CD14-positive monocyte (primary cell): ENCODE measurements around the gene WFIKKN2. TPM values are rescaled to one million over a fixed set of nuclear protein-coding genes. Genes with fewer than 3 reads are reported as not detected.

Experiments
- DNase-seq, 3 donors: peaks; one replicate each; pipeline ENCODE4 v3.0.0-alpha.2; 2011 to 2022
- H2AFZ ChIP-seq: 2 replicates; pipeline ENCODE4 v1.6.0; 2012; ENCODE audit warnings: mild to moderate bottlenecking, low read depth, low read length, inconsistent platforms; ENCODE audit not compliant: insufficient read depth, poor library complexity, severe bottlenecking
- H3K27ac ChIP-seq, 2 donors: 1 replicate in 1 of 2; 2 replicates in 1 of 2; pipeline ENCODE4 v1.5.1; 2012 to 2013; ENCODE audit warnings: low read length in 2 of 2, control low read depth in 1 of 2, inconsistent platforms in 1 of 2, low read depth in 1 of 2, mild to moderate bottlenecking in 1 of 2
- H3K27me3 ChIP-seq, 2 donors: one replicate each; pipeline versions ENCODE4 v1.6.0 to v1.6.1; 2011 to 2013; ENCODE audit warnings: low read length in 2 of 2; ENCODE audit not compliant: control insufficient read depth in 2 of 2, insufficient read depth in 2 of 2
- H3K36me3 ChIP-seq, 2 donors: replicated peaks in 1 of 2; 1 replicate in 1 of 2; 2 replicates in 1 of 2; pipeline versions ENCODE4 v1.5.1 to v1.6.1; 2012 to 2013; ENCODE audit warnings: low read length in 2 of 2, control low read depth in 1 of 2, inconsistent platforms in 1 of 2, mild to moderate bottlenecking in 1 of 2; ENCODE audit not compliant: insufficient read depth in 2 of 2, control insufficient read depth in 1 of 2
- H3K4me1 ChIP-seq, 2 donors: 1 replicate in 1 of 2; 2 replicates in 1 of 2; pipeline versions ENCODE4 v1.5.1 to v1.6.1; 2012 to 2013; ENCODE audit warnings: low read length in 2 of 2, control low read depth in 1 of 2, inconsistent platforms in 1 of 2, mild to moderate bottlenecking in 1 of 2, moderate library complexity in 1 of 2; ENCODE audit not compliant: insufficient read depth in 2 of 2, control insufficient read depth in 1 of 2
- H3K4me2 ChIP-seq: replicated peaks from 2 replicates; pipeline ENCODE3; 2012; ENCODE audit warnings: low read length, moderate library complexity, mild to moderate bottlenecking; ENCODE audit not compliant: poor library complexity, severe bottlenecking; ENCODE audit errors: extremely low read depth
- H3K4me3 ChIP-seq, 3 experiments: fragments of 200-600 bp in 1 of 3; sonication (generic) in 1 of 3; replicated peaks in 1 of 3; 1 replicate in 2 of 3; 2 replicates in 1 of 3; pipeline ENCODE4 v1.5.1; 2011 to 2013; ENCODE audit warnings: low read length in 3 of 3, mild to moderate bottlenecking in 3 of 3, control low read depth in 2 of 3, low read depth in 2 of 3, inconsistent platforms in 1 of 3, moderate library complexity in 1 of 3
- H3K79me2 ChIP-seq: 2 replicates; pipeline ENCODE4 v1.6.0; 2012; ENCODE audit warnings: mild to moderate bottlenecking, control low read depth, inconsistent platforms, low read length, moderate library complexity; ENCODE audit not compliant: insufficient read depth
- H3K9ac ChIP-seq: 2 replicates; pipeline ENCODE4 v1.6.0; 2017; ENCODE audit warnings: low read length, mild to moderate bottlenecking; ENCODE audit not compliant: insufficient read depth, poor library complexity, severe bottlenecking
- H3K9me3 ChIP-seq, 2 donors: replicated peaks in 1 of 2; 1 replicate in 1 of 2; 2 replicates in 1 of 2; pipeline versions ENCODE4 v1.5.1 to v1.6.1; 2012 to 2013; ENCODE audit warnings: low read length in 2 of 2, control low read depth in 1 of 2; ENCODE audit not compliant: control insufficient read depth in 1 of 2, insufficient read depth in 1 of 2
- H4K20me1 ChIP-seq: 2 replicates; pipeline ENCODE4 v1.6.0; 2012; ENCODE audit warnings: mild to moderate bottlenecking, low read length, control low read depth, moderate library complexity; ENCODE audit not compliant: insufficient read depth
- H3K27ac Mint-ChIP-seq, 7 donors: one replicate each; pipeline ENCODE4 v1.8.0; 2020; ENCODE audit warnings: mild to moderate bottlenecking in 7 of 7, mixed read lengths in 7 of 7, moderate library complexity in 6 of 7, inconsistent platforms in 2 of 7
- H3K27me3 Mint-ChIP-seq, 3 donors: one replicate each; pipeline ENCODE4 v1.8.0; 2021 to 2022; ENCODE audit warnings: low read depth in 3 of 3, mild to moderate bottlenecking in 3 of 3, mixed read lengths in 3 of 3, moderate library complexity in 3 of 3, inconsistent platforms in 1 of 3
- H3K36me3 Mint-ChIP-seq, 2 donors: one replicate each; pipeline ENCODE4 v1.8.0; 2020; ENCODE audit warnings: mixed read lengths in 2 of 2, inconsistent platforms in 1 of 2, mild to moderate bottlenecking in 1 of 2
- H3K4me1 Mint-ChIP-seq: one replicate; pipeline ENCODE4 v1.8.0; 2020; ENCODE audit warnings: mild to moderate bottlenecking, mixed read lengths
- H3K4me3 Mint-ChIP-seq, 2 donors: one replicate each; pipeline ENCODE4 v1.8.0; 2020; ENCODE audit warnings: mild to moderate bottlenecking in 2 of 2, mixed read lengths in 2 of 2, moderate library complexity in 1 of 2
- H3K9me3 Mint-ChIP-seq, 7 donors: one replicate each; pipeline ENCODE4 v1.8.0; 2020 to 2022; ENCODE audit warnings: mixed read lengths in 7 of 7, mild to moderate bottlenecking in 6 of 7, moderate library complexity in 6 of 7, inconsistent platforms in 2 of 7
- WGBS: methylation state at CpG from one replicate; pipeline ENCODE4 v1.1.5; 2013; ENCODE audit warnings: missing lambda C conversion rate; ENCODE audit not compliant: insufficient coverage; 5-methylcytosine and 5-hydroxymethylcytosine counted together
- intact Hi-C, 2 donors: fragments of 100-400 bp; cut with micrococcal nuclease; formaldehyde crosslinking; loops; one replicate each; pipeline versions ENCODE4 v1.15.0 to v1.15.1; 2023
- polyA plus RNA-seq, 3 donors: library from polyadenylated mRNA; depleted of rRNA in 1 of 3; unstranded in 2 of 3; stranded (reverse) in 1 of 3; fragments of 300-500 nt in 2 of 3; fragments of >200 nt in 1 of 3; fragmentation: Illumina TruSeq in 2 of 3; gene quantifications; 1 replicate in 2 of 3; 2 replicates in 1 of 3; pipeline ENCODE4 v1.2.3, GENCODE V29; 2012 to 2021
- TF ChIP-seq, protein P1 (sequence below): fragments of 200-600 bp; IDR thresholded peaks from one replicate; pipeline ENCODE4 v1.8.0; 2022; ENCODE audit warnings: antibody characterized with exemption, mild to moderate bottlenecking

WFIKKN2 gene
- polyA plus RNA-seq, 3 donors: 0.03 TPM; not detected in 2

DNA sequence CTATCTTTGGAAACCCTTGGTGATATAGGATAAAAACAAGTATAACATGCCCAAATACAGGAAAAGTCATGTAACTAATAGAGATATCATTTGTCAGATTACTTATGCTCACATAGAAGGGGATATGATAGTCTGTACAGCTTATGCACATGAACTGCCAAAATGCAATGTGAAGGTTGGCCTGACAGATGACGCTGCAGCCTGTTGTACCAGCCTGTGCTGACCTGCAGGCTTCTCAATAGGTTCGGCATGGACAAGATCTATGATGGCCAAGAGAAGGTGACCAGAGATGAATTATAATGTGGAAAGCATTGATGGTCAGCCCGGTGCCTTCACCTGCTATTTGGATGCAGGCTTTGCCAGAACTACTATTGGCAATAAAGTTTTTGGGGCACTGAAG, 12.7 kb downstream of the WFIKKN2 start:
- intact Hi-C loops: loop anchor here in 1 of 2 donors (10.0 kb wide), 1 partner anchor 303 kb away; the partner anchor contains the start of gene SPATA20
- Mint-ChIP-seq H3K4me1 (peaks cover 17% of the 10 kb centered on the region), H3K4me3 (no peak overlapping the region), H3K27me3 (no peaks in the 10 kb centered on the region), H3K36me3 (peaks cover 3% of the 10 kb centered on the region in 2 donors), H3K27ac (peak overlapping the region in 1 of 7 donors; percentile 62), H3K9me3 (peaks cover 13 to 24% (median 18%) of the 10 kb centered on the region in 7 donors)
- no peak overlapping the region for H3K4me2 ChIP-seq
- H3K4me3 ChIP-seq: no peak overlapping the region
- H3K9ac ChIP-seq: no peak overlapping the region
- H4K20me1 ChIP-seq: no peaks in the 10 kb centered on the region
- H3K4me1 ChIP-seq: peaks cover 15 to 16% of the 10 kb centered on the region in 2 donors
- no peak overlapping the region for H2AFZ ChIP-seq
- H3K27ac ChIP-seq: no peak overlapping the region
- H3K9me3 ChIP-seq: peaks cover 17 to 22% of the 10 kb centered on the region in 2 donors
- no peak for DNase-seq
- no peaks in the 10 kb centered on the region for H3K79me2 ChIP-seq
- WGBS: 100% methylated on average over 3 of the region's 3 CpGs
- TF ChIP-seq, protein P1, sequence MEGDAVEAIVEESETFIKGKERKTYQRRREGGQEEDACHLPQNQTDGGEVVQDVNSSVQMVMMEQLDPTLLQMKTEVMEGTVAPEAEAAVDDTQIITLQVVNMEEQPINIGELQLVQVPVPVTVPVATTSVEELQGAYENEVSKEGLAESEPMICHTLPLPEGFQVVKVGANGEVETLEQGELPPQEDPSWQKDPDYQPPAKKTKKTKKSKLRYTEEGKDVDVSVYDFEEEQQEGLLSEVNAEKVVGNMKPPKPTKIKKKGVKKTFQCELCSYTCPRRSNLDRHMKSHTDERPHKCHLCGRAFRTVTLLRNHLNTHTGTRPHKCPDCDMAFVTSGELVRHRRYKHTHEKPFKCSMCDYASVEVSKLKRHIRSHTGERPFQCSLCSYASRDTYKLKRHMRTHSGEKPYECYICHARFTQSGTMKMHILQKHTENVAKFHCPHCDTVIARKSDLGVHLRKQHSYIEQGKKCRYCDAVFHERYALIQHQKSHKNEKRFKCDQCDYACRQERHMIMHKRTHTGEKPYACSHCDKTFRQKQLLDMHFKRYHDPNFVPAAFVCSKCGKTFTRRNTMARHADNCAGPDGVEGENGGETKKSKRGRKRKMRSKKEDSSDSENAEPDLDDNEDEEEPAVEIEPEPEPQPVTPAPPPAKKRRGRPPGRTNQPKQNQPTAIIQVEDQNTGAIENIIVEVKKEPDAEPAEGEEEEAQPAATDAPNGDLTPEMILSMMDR: no peak
- H3K27me3 ChIP-seq: no peaks in the 10 kb centered on the region
- no peaks in the 10 kb centered on the region for H3K36me3 ChIP-seq

DNA sequence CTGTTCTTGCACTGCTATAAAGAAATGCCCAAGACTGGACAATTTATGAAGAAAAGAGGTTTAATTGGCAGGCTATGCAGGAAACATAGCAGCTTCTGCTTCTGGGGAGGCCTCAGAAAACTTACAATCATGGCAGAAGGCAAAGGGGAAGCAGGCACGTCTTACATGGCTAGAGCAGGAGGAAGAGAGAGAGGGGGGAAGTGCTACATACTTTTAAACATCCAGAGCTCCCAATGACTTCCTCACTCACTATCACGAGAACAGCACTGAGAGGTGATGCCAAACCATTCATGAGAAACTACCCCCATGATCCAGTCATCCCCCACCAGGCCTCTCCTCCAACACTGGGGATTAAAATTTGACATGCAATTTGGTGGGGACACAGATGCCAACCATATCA, 13.3 kb downstream of the WFIKKN2 start:
- Histone ChIP-seq H3K4me2 (no peak overlapping the region), H3K36me3 (no peaks in the 10 kb centered on the region), H3K4me3 (no peak overlapping the region), H3K9ac (no peak overlapping the region), H3K27ac (no peak overlapping the region), H3K27me3 (no peaks in the 10 kb centered on the region), H4K20me1 (no peaks in the 10 kb centered on the region), H2AFZ (no peak overlapping the region), H3K79me2 (no peaks in the 10 kb centered on the region), H3K4me1 (peaks cover 15 to 16% of the 10 kb centered on the region in 2 donors), H3K9me3 (peaks cover 17 to 22% of the 10 kb centered on the region in 2 donors)
- Mint-ChIP-seq H3K4me3 (no peak overlapping the region), H3K36me3 (peaks cover 3% of the 10 kb centered on the region in 2 donors), H3K9me3 (peaks cover 13 to 24% (median 18%) of the 10 kb centered on the region in 7 donors), H3K27ac (peak overlapping the region; percentile 8 to 75 (median 62)), H3K4me1 (peaks cover 17% of the 10 kb centered on the region), H3K27me3 (peaks cover 0 to 1% (median 0%) of the 10 kb centered on the region in 3 donors)
- TF ChIP-seq, protein P1: no peak
- 20% methylated on average over 1 of the region's 2 CpGs for WGBS
- peak; percentile 40 to 47 (median 47) for DNase-seq
- intact Hi-C loops: loop anchor here in 1 of 2 donors (10.0 kb wide), 1 partner anchor 304 kb away; the partner anchor contains the start of gene SPATA20
